Measurements from ENCODE around the gene PADI2.

GRCh38 chr1:17099616-17100340, 19.5 kb downstream of the PADI2 start:
- TF ChIP-seq CTCF (IDR thresholded peaks at IDR 0.05) (no peak), POLR2A (IDR thresholded peaks at IDR 0.05) (no peak)

Measured in body of pancreas (tissue), 4 donors.